Sigmoid colon (tissue), 4 donors: Measurements from ENCODE around the gene MS4A4E.

Experiments used
- CTCF ChIP-seq, 4 experiments: fragments of 450-650 bp in 3 of 4; fragments of 200-600 bp in 1 of 4; IDR thresholded peaks; one replicate each; pipeline ENCODE4 v1.5.1; 2016 to 2019; ENCODE audit warnings: antibody characterized with exemption in 4 of 4, mild to moderate bottlenecking in 3 of 4, moderate library complexity in 2 of 4
- EP300 ChIP-seq, 4 donors: sonication (generic); formaldehyde crosslinking; IDR thresholded peaks; one replicate each; pipeline ENCODE4 v1.6.1; 2017; ENCODE audit warnings: antibody characterized with exemption in 4 of 4
- POLR2AphosphoS5 ChIP-seq, 4 donors: sonication (generic); formaldehyde crosslinking; IDR thresholded peaks; one replicate each; pipeline ENCODE4 v1.6.1; 2017; ENCODE audit warnings: antibody characterized with exemption in 4 of 4

DNA sequence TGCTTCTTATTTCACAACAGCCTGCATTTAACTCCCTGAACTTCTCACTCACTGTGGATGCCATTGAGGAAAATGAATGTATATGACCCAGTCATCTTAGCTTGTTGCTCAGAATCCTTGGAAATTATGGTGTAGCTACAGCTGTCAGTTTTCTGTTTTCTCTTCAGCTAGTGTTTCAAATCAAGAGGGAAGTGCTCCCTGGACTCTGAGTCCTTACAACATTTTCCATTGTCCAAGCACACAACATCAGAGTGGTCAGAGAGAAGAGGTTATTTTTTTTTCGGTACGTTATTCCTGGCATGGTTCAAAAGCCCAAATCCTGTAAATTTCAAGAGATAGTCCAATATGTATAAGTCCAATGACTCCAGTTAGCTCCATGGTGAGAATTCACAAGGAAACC is 83.7 kb downstream of the MS4A4E start:
- TF ChIP-seq EP300 (IDR thresholded peaks at IDR 0.05), result no peak
- TF ChIP-seq CTCF (IDR thresholded peaks at IDR 0.05), result no peak
- no peak for TF ChIP-seq POLR2AphosphoS5 (IDR thresholded peaks at IDR 0.05)
